Measurements from ENCODE around the gene FRMD4A. TPM values are rescaled to one million over a fixed set of nuclear protein-coding genes. Genes with fewer than 3 reads are reported as not detected.

Gene FRMD4A
- total RNA-seq, 1 experiment from 2014 or later, result 7.1 TPM

GRCh38 chr10:13720699-13721098, 610.0 kb downstream of the FRMD4A start:
- TF ChIP-seq EZH2 (IDR thresholded peaks at IDR 0.05; ENCODE audit: low read length, unreplicated experiment), result no peak
- TF ChIP-seq, protein P1, sequence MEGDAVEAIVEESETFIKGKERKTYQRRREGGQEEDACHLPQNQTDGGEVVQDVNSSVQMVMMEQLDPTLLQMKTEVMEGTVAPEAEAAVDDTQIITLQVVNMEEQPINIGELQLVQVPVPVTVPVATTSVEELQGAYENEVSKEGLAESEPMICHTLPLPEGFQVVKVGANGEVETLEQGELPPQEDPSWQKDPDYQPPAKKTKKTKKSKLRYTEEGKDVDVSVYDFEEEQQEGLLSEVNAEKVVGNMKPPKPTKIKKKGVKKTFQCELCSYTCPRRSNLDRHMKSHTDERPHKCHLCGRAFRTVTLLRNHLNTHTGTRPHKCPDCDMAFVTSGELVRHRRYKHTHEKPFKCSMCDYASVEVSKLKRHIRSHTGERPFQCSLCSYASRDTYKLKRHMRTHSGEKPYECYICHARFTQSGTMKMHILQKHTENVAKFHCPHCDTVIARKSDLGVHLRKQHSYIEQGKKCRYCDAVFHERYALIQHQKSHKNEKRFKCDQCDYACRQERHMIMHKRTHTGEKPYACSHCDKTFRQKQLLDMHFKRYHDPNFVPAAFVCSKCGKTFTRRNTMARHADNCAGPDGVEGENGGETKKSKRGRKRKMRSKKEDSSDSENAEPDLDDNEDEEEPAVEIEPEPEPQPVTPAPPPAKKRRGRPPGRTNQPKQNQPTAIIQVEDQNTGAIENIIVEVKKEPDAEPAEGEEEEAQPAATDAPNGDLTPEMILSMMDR (conservative IDR thresholded peaks at IDR 0.05; ENCODE audit: low read depth, low read length), result no peak
- no peak for TF ChIP-seq EZH2phosphoT487 (IDR thresholded peaks at IDR 0.05; ENCODE audit: borderline replicate concordance, low read length)
- intact Hi-C loops (cut with micrococcal nuclease), result no loop called here
- no peaks in the 10 kb centered on the region for H3K9me2 ChIP-seq (replicated peaks; ENCODE audit: low read length)
- ChIA-PET CTCF (no interaction called here), POLR2A (ENCODE audit: unreplicated experiment) (no interaction called here)
- BruUV-seq (replicated peaks), result no TSS peak
- no peaks in the 10 kb centered on the region for H3K79me2 ChIP-seq (ENCODE audit: low read length)
- no peak for ATAC-seq
- no peak overlapping the region for H2AFZ ChIP-seq (ENCODE audit: low read length)
- H3K4me1 ChIP-seq (ENCODE audit: insufficient read depth, low read length), result peaks cover 15% of the 10 kb centered on the region
- no peaks in the 10 kb centered on the region for H3K36me3 ChIP-seq (ENCODE audit: low read depth, low read length)
- H3K4me3 ChIP-seq (ENCODE audit: low read length), result no peak overlapping the region
- H3K4me2 ChIP-seq (ENCODE audit: low read length), result no peak overlapping the region
- no peaks in the 10 kb centered on the region for H4K20me1 ChIP-seq (ENCODE audit: low read length)
- H3K27ac ChIP-seq (ENCODE audit: low read length), result no peak overlapping the region
- H3K9me3 ChIP-seq (ENCODE audit: low read length), result no peaks in the 10 kb centered on the region
- no peak for DNase-seq
- H3F3A ChIP-seq (ENCODE audit: low read length, unreplicated experiment), result no peaks in the 10 kb centered on the region
- H3K9ac ChIP-seq (ENCODE audit: low read length), result no peak overlapping the region
- no peaks in the 10 kb centered on the region for H3K27me3 ChIP-seq (ENCODE audit: low read length)

- intact Hi-C loops (cut with micrococcal nuclease), result no loop called here
- no peak overlapping the region for H3K9ac ChIP-seq (ENCODE audit: low read length)
- ChIA-PET CTCF (no interaction called here), POLR2A (ENCODE audit: unreplicated experiment) (no interaction called here)
- ATAC-seq, result no peak
- TF ChIP-seq EZH2phosphoT487 (IDR thresholded peaks at IDR 0.05; ENCODE audit: borderline replicate concordance, low read length) (no peak), EZH2 (IDR thresholded peaks at IDR 0.05; ENCODE audit: low read length, unreplicated experiment) (no peak)
- TF ChIP-seq, protein P1 (conservative IDR thresholded peaks at IDR 0.05; ENCODE audit: low read depth, low read length), result no peak
- no peak overlapping the region for H2AFZ ChIP-seq (ENCODE audit: low read length)
- H3K79me2 ChIP-seq (ENCODE audit: low read length), result no peaks in the 10 kb centered on the region
- no TSS peak for BruUV-seq (replicated peaks)
- H3K4me2 ChIP-seq (ENCODE audit: low read length), result no peak overlapping the region
- H3K9me2 ChIP-seq (replicated peaks; ENCODE audit: low read length), result no peaks in the 10 kb centered on the region
- DNase-seq, result no peak
- no peaks in the 10 kb centered on the region for H3K36me3 ChIP-seq (ENCODE audit: low read depth, low read length)
- no peak overlapping the region for H3K4me3 ChIP-seq (ENCODE audit: low read length)
- H3K27ac ChIP-seq (ENCODE audit: low read length), result no peak overlapping the region
- H3K9me3 ChIP-seq (ENCODE audit: low read length), result no peaks in the 10 kb centered on the region
- no peaks in the 10 kb centered on the region for H4K20me1 ChIP-seq (ENCODE audit: low read length)
- no peaks in the 10 kb centered on the region for H3F3A ChIP-seq (ENCODE audit: low read length, unreplicated experiment)
- no peaks in the 10 kb centered on the region for H3K27me3 ChIP-seq (ENCODE audit: low read length)
- H3K4me1 ChIP-seq (ENCODE audit: insufficient read depth, low read length), result peaks cover 15% of the 10 kb centered on the region
These were observed 611.3 kb downstream of the FRMD4A start for GRCh38 chr10:13719425-13719824.

DNA sequence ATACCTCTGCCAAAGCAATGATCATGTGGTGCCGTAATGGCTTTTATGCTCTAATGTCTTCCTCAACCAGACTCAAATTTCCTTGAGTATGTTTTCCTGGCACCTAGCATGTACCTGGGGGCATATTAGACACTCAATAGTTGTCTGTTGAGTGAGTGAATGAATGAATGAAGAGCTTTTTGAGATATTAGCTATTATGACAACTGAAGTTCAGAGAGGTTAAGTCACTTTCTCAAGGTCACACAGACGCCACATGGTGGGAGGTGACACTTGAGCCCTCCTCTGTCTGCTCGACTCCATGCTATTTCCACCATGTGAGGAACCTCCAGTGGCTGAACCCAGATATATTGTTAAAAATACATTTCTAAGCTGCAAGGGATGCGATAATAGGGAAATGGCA, 611.9 kb downstream of the FRMD4A start:
- Histone ChIP-seq H3K4me1 (ENCODE audit: insufficient read depth, low read length) (peaks cover 15% of the 10 kb centered on the region), H3F3A (ENCODE audit: low read length, unreplicated experiment) (no peaks in the 10 kb centered on the region), H3K79me2 (ENCODE audit: low read length) (no peaks in the 10 kb centered on the region), H2AFZ (ENCODE audit: low read length) (no peak overlapping the region), H3K27ac (ENCODE audit: low read length) (no peak overlapping the region), H4K20me1 (ENCODE audit: low read length) (no peaks in the 10 kb centered on the region), H3K9me2 (replicated peaks; ENCODE audit: low read length) (no peaks in the 10 kb centered on the region), H3K4me2 (ENCODE audit: low read length) (peak overlapping the region; percentile 82), H3K27me3 (ENCODE audit: low read length) (no peaks in the 10 kb centered on the region), H3K9ac (ENCODE audit: low read length) (no peak overlapping the region), H3K36me3 (ENCODE audit: low read depth, low read length) (no peaks in the 10 kb centered on the region), H3K4me3 (ENCODE audit: low read length) (peak overlapping the region; percentile 55; the same call in 1 of the 2 replicates), H3K9me3 (ENCODE audit: low read length) (no peaks in the 10 kb centered on the region)
- intact Hi-C loops (cut with micrococcal nuclease), result no loop called here
- DNase-seq, result no peak
- POLR2A ChIA-PET (ENCODE audit: unreplicated experiment), result no interaction called here
- CTCF ChIA-PET, result no interaction called here
- no peak for ATAC-seq
- BruUV-seq (replicated peaks), result no TSS peak
- TF ChIP-seq EZH2 (IDR thresholded peaks at IDR 0.05; ENCODE audit: low read length, unreplicated experiment), result no peak
- no peak for TF ChIP-seq EZH2phosphoT487 (IDR thresholded peaks at IDR 0.05; ENCODE audit: borderline replicate concordance, low read length)
